Tibial nerve (tissue), 4 donors: ENCODE data around the gene MYO9B. TPM values are rescaled to one million over a fixed set of nuclear protein-coding genes. Genes with fewer than 3 reads are reported as not detected.
"Not testable (repeated sequence)": the region's sequence is repeated elsewhere in the genome, so short reads cannot be mapped to it uniquely, and the experiment has no call there.

Experiments used
- DNase-seq, 2 donors: peaks; one replicate each; pipeline ENCODE4 v3.0.0-alpha.2; 2019; ENCODE audit warnings: low spot score in 2 of 2
- H3K27ac ChIP-seq, 4 donors: fragments of 200-600 bp; sonication (generic) in 3 of 4; one replicate each; pipeline ENCODE4 v1.5.1; 2017 to 2019; ENCODE audit warnings: mild to moderate bottlenecking in 1 of 4
- H3K27me3 ChIP-seq, 2 donors: fragments of 200-600 bp; sonication (generic) in 1 of 2; one replicate each; pipeline versions ENCODE4 v1.5.1 to v1.6.0; 2017 to 2019
- H3K36me3 ChIP-seq, 3 donors: fragments of 200-600 bp; sonication (generic); one replicate each; pipeline ENCODE4 v1.5.1; 2018 to 2019
- H3K4me1 ChIP-seq, 4 donors: fragments of 200-600 bp; sonication (generic) in 3 of 4; one replicate each; pipeline ENCODE4 v1.5.1; 2017 to 2019
- H3K4me3 ChIP-seq, 4 donors: fragments of 200-600 bp; sonication (generic) in 3 of 4; one replicate each; pipeline ENCODE4 v1.5.1; 2017 to 2019; ENCODE audit warnings: mild to moderate bottlenecking in 1 of 4, moderate library complexity in 1 of 4
- H3K9me3 ChIP-seq, 4 donors: fragments of 200-600 bp; sonication (generic) in 3 of 4; one replicate each; pipeline ENCODE4 v1.5.1; 2017 to 2019
- EP300 ChIP-seq, 2 donors: sonication (generic); formaldehyde crosslinking; IDR thresholded peaks; one replicate each; pipeline ENCODE4 v1.6.1; 2017; ENCODE audit warnings: antibody characterized with exemption in 2 of 2, mild to moderate bottlenecking in 1 of 2
- POLR2A ChIP-seq, 2 donors: fragments of 450-650 bp; IDR thresholded peaks; one replicate each; pipeline ENCODE4 v1.6.1; 2017; ENCODE audit warnings: antibody characterized with exemption in 2 of 2, mild to moderate bottlenecking in 2 of 2, moderate library complexity in 2 of 2
- WGBS, 2 donors: methylation state at CpG; one replicate each; pipeline ENCODE4 v1.1.5; 2018; 5-methylcytosine and 5-hydroxymethylcytosine counted together
- total RNA-seq, 4 donors: library from RNA; depleted of rRNA; stranded (reverse); fragments of >200 nt; gene quantifications; one replicate each; pipeline ENCODE4 v1.1.0, GENCODE V29; 2016
- TF ChIP-seq, protein P1 (sequence below), 5 experiments: fragments of 200-600 bp in 3 of 5; fragments of 450-650 bp in 2 of 5; sonication (generic) in 3 of 5; IDR thresholded peaks; one replicate each; pipeline ENCODE4 v1.5.1; 2016 to 2019; ENCODE audit warnings: antibody characterized with exemption in 5 of 5, mild to moderate bottlenecking in 3 of 5, moderate library complexity in 2 of 5

The MYO9B gene
- total RNA-seq, 4 donors from 2014 or later, result 61.7 to 201 (median 115) TPM

DNA sequence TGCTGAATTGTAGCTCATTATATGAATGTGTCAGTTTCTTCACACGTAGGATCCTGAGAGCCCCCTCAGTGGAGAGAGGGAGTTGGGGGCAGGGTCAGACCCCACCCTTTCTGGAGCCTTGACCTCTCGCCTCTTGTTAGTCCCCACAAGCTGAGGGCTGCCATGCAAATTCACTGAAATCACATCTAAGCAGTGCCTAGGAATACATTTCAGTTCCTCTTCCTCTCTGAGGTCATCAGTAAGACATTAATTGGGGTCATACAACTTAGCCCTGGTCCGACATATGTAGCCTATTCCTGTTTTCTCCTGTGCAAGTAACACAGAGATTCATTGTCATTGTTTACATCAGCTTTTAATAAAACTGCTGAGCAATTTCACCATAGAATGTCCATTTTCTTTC is 30.0 kb downstream of the MYO9B start:
- DNase-seq, result no peak
- 36 to 52% methylated on average over 3 of the region's 3 CpGs for WGBS, 2 donors
- peak overlapping the region in 3 of 4 donors; percentile 7 to 26 (median 12) for H3K27ac ChIP-seq
- H3K36me3 ChIP-seq, result peaks cover 0 to 48% (median 13%) of the 10 kb centered on the region in 3 donors
- no peak for TF ChIP-seq EP300 (IDR thresholded peaks at IDR 0.05)
- TF ChIP-seq, protein P1, sequence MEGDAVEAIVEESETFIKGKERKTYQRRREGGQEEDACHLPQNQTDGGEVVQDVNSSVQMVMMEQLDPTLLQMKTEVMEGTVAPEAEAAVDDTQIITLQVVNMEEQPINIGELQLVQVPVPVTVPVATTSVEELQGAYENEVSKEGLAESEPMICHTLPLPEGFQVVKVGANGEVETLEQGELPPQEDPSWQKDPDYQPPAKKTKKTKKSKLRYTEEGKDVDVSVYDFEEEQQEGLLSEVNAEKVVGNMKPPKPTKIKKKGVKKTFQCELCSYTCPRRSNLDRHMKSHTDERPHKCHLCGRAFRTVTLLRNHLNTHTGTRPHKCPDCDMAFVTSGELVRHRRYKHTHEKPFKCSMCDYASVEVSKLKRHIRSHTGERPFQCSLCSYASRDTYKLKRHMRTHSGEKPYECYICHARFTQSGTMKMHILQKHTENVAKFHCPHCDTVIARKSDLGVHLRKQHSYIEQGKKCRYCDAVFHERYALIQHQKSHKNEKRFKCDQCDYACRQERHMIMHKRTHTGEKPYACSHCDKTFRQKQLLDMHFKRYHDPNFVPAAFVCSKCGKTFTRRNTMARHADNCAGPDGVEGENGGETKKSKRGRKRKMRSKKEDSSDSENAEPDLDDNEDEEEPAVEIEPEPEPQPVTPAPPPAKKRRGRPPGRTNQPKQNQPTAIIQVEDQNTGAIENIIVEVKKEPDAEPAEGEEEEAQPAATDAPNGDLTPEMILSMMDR (IDR thresholded peaks at IDR 0.05), result no peak
- no peak for TF ChIP-seq POLR2A (IDR thresholded peaks at IDR 0.05)
- H3K4me3 ChIP-seq, result no peak overlapping the region
- H3K27me3 ChIP-seq, result no peaks in the 10 kb centered on the region
- no peaks in the 10 kb centered on the region for H3K9me3 ChIP-seq
- peaks cover 0 to 49% (median 23%) of the 10 kb centered on the region in 4 donors for H3K4me1 ChIP-seq

DNA sequence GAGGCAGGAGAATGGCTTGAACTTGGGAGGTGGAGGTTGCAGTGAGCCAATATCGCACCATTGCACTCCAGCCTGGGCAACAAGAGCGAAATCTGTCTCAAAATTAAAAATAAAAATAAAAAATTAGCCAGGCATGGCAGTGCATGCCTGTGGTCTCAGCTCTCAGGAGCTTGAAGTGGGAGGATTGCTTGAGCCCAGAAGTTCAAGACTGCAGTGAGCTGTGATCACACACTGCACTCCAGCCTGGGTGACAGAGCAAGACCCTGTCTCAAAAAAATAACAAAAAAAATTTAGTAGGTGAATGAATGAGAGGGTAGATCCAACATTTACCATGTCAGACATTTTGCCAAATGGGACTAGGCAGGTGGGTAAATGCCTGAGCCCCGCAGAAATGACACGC is 31.4 kb downstream of the MYO9B start:
- H3K27ac ChIP-seq, result peak overlapping the region in 3 of 4 donors; percentile 68 to 91 (median 87)
- peaks cover 0 to 44% (median 5%) of the 10 kb centered on the region in 3 donors for H3K36me3 ChIP-seq
- H3K4me3 ChIP-seq, DNase-seq, H3K9me3 ChIP-seq, H3K27me3 ChIP-seq: not testable (repeated sequence)
- peaks cover 0 to 58% (median 25%) of the 10 kb centered on the region in 4 donors for H3K4me1 ChIP-seq
- 95 to 98% methylated on average over 4 of the region's 4 CpGs for WGBS, 2 donors

DNA sequence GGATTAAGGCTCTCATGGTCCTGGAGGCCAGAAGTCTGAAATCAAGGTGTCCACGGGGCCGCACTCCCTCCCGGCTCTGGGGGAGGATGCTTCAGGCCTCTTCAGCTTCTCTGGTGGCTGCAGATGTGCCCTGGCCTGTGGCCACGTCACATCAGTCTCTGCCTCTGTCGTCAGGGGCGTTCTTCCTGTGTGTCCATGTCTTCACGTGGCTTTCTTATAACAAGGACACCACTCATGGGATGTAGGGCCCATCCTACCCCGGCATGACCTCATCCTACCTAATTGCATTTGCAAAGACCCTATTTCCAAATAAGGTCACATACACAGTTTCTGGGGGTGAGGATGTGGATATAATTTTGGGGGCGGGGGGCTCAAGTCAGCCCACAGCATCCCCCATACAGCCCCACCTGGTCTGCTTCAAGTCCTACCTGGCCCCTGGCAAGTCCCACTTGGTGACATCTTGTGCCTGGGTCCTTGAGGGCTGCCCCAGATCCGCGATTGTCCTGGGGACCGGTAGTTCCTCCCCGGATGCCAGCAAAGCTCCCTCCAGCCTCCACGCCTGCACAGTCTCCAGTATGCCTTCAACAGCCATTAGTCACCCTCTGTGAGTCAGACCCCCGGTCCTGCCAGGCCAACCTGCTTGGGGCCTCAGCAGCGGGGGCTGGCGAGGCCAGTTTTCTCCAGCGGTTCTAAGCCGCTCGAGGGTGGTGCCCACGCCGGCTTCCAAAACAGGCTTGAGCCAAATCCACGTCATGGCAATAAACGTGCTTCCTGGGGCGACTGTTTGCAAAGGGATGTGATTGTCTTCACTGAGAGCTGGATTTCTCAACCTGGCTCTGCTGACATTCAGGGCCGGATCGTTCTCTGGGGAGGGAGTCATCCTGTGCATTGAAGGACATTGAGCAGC is 32.2 kb downstream of the MYO9B start:
- Histone ChIP-seq H3K4me3 (peak overlapping the region in 1 of 4 donors; percentile 6), H3K9me3 (no peaks in the 10 kb centered on the region), H3K27ac (peak overlapping the region; percentile 33 to 91 (median 78)), H3K36me3 (peaks cover 0 to 35% (median 0%) of the 10 kb centered on the region in 3 donors), H3K27me3 (no peaks in the 10 kb centered on the region), H3K4me1 (peaks cover 0 to 66% (median 27%) of the 10 kb centered on the region in 4 donors)
- TF ChIP-seq EP300 (IDR thresholded peaks at IDR 0.05), result peak in 1 of 2 donors; percentile 81
- TF ChIP-seq POLR2A (IDR thresholded peaks at IDR 0.05), result no peak
- WGBS, 2 donors, result 37 to 51% methylated on average over 12 to 18 of the region's 27 CpGs
- DNase-seq, result peak; percentile 48 to 51

DNA sequence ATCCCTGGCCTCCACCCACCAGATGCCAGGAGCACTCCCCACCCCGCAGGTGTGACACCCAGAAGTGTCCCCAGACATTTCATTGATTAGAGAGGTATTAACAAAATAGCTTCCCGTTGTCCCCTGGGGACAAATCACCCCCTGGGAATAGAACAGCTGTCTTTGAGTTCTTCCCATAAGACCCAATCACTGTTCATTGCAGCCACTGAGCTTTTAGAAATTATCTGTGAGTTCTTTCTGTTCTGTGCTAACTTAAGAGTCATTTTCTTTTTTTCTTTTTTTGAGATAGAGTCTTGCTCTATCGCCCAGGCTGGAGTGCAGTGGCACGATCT is 32.8 kb downstream of the MYO9B start:
- TF ChIP-seq, protein P1 (IDR thresholded peaks at IDR 0.05), result no peak
- TF ChIP-seq EP300 (IDR thresholded peaks at IDR 0.05) (no peak), POLR2A (IDR thresholded peaks at IDR 0.05) (no peak)
- Histone ChIP-seq H3K4me3 (no peak overlapping the region), H3K27ac (peak overlapping the region in 3 of 4 donors; percentile 68 to 91 (median 87)), H3K9me3 (no peaks in the 10 kb centered on the region), H3K4me1 (peaks cover 0 to 72% (median 27%) of the 10 kb centered on the region in 4 donors), H3K36me3 (peaks cover 0 to 29% (median 0%) of the 10 kb centered on the region in 3 donors), H3K27me3 (no peaks in the 10 kb centered on the region)
- WGBS, 2 donors, result 74 to 79% methylated on average over 4 of the region's 4 CpGs
- no peak for DNase-seq

DNA sequence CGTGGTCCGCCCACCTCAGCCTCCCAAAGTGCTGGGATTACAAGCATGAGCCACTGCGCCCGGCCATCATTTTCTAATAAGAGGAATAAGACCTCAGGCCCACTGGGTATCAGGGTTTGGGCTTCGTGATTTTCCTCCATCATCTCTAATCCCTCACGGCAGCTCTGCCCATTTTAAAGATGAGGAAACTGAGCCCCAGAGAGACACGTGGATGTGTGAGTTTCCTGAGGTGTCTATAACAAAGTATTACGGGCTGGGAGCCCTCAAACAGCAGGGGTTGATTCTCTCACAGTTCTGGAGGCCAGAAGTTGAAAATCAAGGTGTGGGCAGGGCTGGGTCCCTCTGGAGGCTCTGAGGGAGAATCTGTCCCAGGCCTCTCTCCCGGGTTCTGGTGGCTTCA is 33.7 kb downstream of the MYO9B start:
- WGBS, 2 donors, result 90 to 94% methylated on average over 9 of the region's 9 CpGs
- H3K27ac ChIP-seq, result peak overlapping the region in 3 of 4 donors; percentile 60 to 91 (median 87)
- peaks cover 0 to 26% (median 0%) of the 10 kb centered on the region in 3 donors for H3K36me3 ChIP-seq
- DNase-seq, result no peak
- H3K9me3 ChIP-seq, result no peaks in the 10 kb centered on the region
- TF ChIP-seq EP300 (IDR thresholded peaks at IDR 0.05), result no peak
- no peak for TF ChIP-seq POLR2A (IDR thresholded peaks at IDR 0.05)
- TF ChIP-seq, protein P1 (IDR thresholded peaks at IDR 0.05), result no peak
- peaks cover 0 to 72% (median 27%) of the 10 kb centered on the region in 4 donors for H3K4me1 ChIP-seq
- H3K4me3 ChIP-seq, result no peak overlapping the region
- H3K27me3 ChIP-seq, result no peaks in the 10 kb centered on the region
